Upper lobe of right lung (tissue), 1 donor: ENCODE results near the gene CKAP2L. TPM values are rescaled to one million over a fixed set of nuclear protein-coding genes. Genes with fewer than 3 reads are reported as not detected.
A peak's percentile ranks its signal among the peaks of the same experiment; 100 is the strongest.
"Not testable (repeated sequence)": the region's sequence is repeated elsewhere in the genome, so short reads cannot be mapped to it uniquely, and the experiment has no call there.

Source experiments
- ATAC-seq: fragments of 200-7000 bp; cut with Tn5 transposase; one replicate; pipeline ENCODE4 v1.9.1; 2020; ENCODE audit warnings: mild to moderate bottlenecking, moderate library complexity
- DNase-seq: peaks from one replicate; pipeline ENCODE4 v3.0.0-alpha.2; 2020
- H3K27ac ChIP-seq: fragments of 200-600 bp; one replicate; pipeline ENCODE4 v1.8.0; 2022
- H3K27me3 ChIP-seq: fragments of 200-600 bp; one replicate; pipeline ENCODE4 v1.8.0; 2022; ENCODE audit warnings: mild to moderate bottlenecking
- H3K36me3 ChIP-seq: fragments of 200-600 bp; one replicate; pipeline ENCODE4 v1.8.0; 2022
- H3K4me1 ChIP-seq: fragments of 200-600 bp; one replicate; pipeline ENCODE4 v1.8.0; 2022
- H3K4me3 ChIP-seq: fragments of 200-600 bp; one replicate; pipeline ENCODE4 v1.8.0; 2022; ENCODE audit warnings: mild to moderate bottlenecking
- H3K9me3 ChIP-seq: fragments of 200-600 bp; one replicate; pipeline ENCODE4 v1.8.0; 2022
- CTCF ChIP-seq: fragments of 200-600 bp; IDR thresholded peaks from one replicate; pipeline ENCODE4 v1.8.0; 2022; ENCODE audit warnings: antibody characterized with exemption
- intact Hi-C: fragments of 100-400 bp; cut with DNase I; formaldehyde crosslinking; loops from one replicate; pipeline ENCODE4 v1.11.0; 2022
- total RNA-seq: library from RNA; stranded (reverse); fragmentation: NEBNext Ultra II Directional; extraction: Animal tissue kit (Norgen Biotek cat#: 25700); gene quantifications from one replicate; pipeline ENCODE4 v1.2.1, GENCODE V29; 2021
- donor health status: DM: no; HTN: yes; CAD: no; lungs with severe emphysema.

Gene CKAP2L
- total RNA-seq, 1 donor from 2014 or later = 0.46 TPM

GRCh38 chr2:112709703-112710102, 54.7 kb downstream of the CKAP2L start:
- intact Hi-C loops = no loop called here
- TF ChIP-seq CTCF = no peak
- peaks cover 17% of the 10 kb centered on the region for H3K4me1 ChIP-seq
- H3K27me3 ChIP-seq = no peaks in the 10 kb centered on the region
- no peak overlapping the region for H3K4me3 ChIP-seq
- H3K9me3 ChIP-seq = no peaks in the 10 kb centered on the region
- H3K36me3 ChIP-seq = no peaks in the 10 kb centered on the region
- no peak for ATAC-seq
- no peak overlapping the region for H3K27ac ChIP-seq
- DNase-seq = no peak

GRCh38 chr2:112708968-112709367, 55.4 kb downstream of the CKAP2L start:
- no peaks in the 10 kb centered on the region for H3K36me3 ChIP-seq
- intact Hi-C loops = no loop called here
- DNase-seq (no peak), ATAC-seq (no peak)
- H3K9me3 ChIP-seq = no peaks in the 10 kb centered on the region
- no peaks in the 10 kb centered on the region for H3K27me3 ChIP-seq
- H3K4me3 ChIP-seq = no peak overlapping the region
- peak overlapping the region; percentile 59 for H3K27ac ChIP-seq
- peaks cover 17% of the 10 kb centered on the region for H3K4me1 ChIP-seq
- no peak for TF ChIP-seq CTCF

GRCh38 chr2:112706947-112707346, 57.5 kb downstream of the CKAP2L start:
- ATAC-seq, intact Hi-C loops: not testable (repeated sequence)

GRCh38 chr2:112706170-112706664, 58.2 kb downstream of the CKAP2L start:
- DNase-seq (no peak), ATAC-seq (no peak)
- Histone ChIP-seq H3K27ac (no peak overlapping the region), H3K4me1 (peaks cover 17% of the 10 kb centered on the region), H3K36me3 (no peaks in the 10 kb centered on the region), H3K27me3 (no peaks in the 10 kb centered on the region), H3K4me3 (no peak overlapping the region), H3K9me3 (no peaks in the 10 kb centered on the region)
- TF ChIP-seq CTCF = no peak
- intact Hi-C loops = no loop called here

More at GRCh38 chr2:112706947-112707346, 57.5 kb downstream of the CKAP2L start:
- H3K36me3 ChIP-seq, H3K9me3 ChIP-seq, DNase-seq, H3K27me3 ChIP-seq, H3K27ac ChIP-seq, H3K4me3 ChIP-seq: not testable (repeated sequence)
- peaks cover 17% of the 10 kb centered on the region for H3K4me1 ChIP-seq

GRCh38 chr2:112705575-112705974, 58.8 kb downstream of the CKAP2L start:
- ATAC-seq (no peak), DNase-seq (no peak)
- no peak overlapping the region for H3K27ac ChIP-seq
- no peak for TF ChIP-seq CTCF
- H3K36me3 ChIP-seq = no peaks in the 10 kb centered on the region
- no peaks in the 10 kb centered on the region for H3K27me3 ChIP-seq
- H3K4me3 ChIP-seq = no peak overlapping the region
- H3K9me3 ChIP-seq = no peaks in the 10 kb centered on the region
- intact Hi-C loops = no loop called here
- peaks cover 17% of the 10 kb centered on the region for H3K4me1 ChIP-seq

- ATAC-seq (no peak), DNase-seq (no peak)
- no peaks in the 10 kb centered on the region for H3K36me3 ChIP-seq
- intact Hi-C loops = no loop called here
- peaks cover 23% of the 10 kb centered on the region for H3K4me1 ChIP-seq
- H3K9me3 ChIP-seq = no peaks in the 10 kb centered on the region
- no peak for TF ChIP-seq CTCF
- no peaks in the 10 kb centered on the region for H3K27me3 ChIP-seq
- H3K27ac ChIP-seq = no peak overlapping the region
- H3K4me3 ChIP-seq = no peak overlapping the region
These were observed 60.7 kb downstream of the CKAP2L start for GRCh38 chr2:112703684-112704083.
